Astrocyte (in vitro differentiated cells and primary cell): Measurements from ENCODE around the gene LGMN.

Source experiments
- EZH2 ChIP-seq: IDR thresholded peaks from 2 replicates; pipeline ENCODE4 v1.6.1; 2012; ENCODE audit warnings: mild to moderate bottlenecking, low read length, inconsistent platforms; ENCODE audit not compliant: insufficient read depth
- TF ChIP-seq, protein P1 (sequence below): IDR thresholded peaks from 2 replicates; pipeline ENCODE4 v1.5.1; 2011; ENCODE audit warnings: low read depth, mild to moderate bottlenecking, inconsistent platforms, low read length, moderate library complexity; ENCODE audit not compliant: insufficient read depth

DNA sequence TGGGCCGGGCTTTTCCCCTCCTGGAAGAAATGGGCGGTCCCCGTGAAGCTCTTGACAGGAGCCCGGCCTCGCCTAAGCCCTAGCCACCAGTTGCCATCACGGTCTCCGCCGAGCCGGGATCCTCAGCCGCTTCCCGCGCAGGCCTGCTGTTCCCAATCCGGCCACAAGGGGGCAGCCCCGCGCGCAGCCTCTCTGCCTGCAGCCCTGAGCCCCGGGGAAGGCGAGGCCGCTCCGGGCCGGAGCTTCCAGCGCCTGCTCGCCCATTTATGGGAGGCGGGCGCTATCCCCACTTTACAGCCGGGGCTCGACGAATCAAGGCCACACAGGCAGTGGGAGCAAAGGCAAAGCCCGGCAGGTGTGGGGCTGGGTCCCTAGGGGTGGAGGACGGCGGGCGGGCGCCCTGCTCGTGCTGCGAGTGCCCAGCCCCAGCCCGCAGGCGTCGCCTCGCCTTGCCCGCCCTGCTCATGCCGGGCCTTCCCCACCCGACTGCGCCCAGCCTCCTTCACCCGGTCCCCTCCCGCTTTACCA is 61.5 kb downstream of the LGMN start:
- TF ChIP-seq, protein P1, sequence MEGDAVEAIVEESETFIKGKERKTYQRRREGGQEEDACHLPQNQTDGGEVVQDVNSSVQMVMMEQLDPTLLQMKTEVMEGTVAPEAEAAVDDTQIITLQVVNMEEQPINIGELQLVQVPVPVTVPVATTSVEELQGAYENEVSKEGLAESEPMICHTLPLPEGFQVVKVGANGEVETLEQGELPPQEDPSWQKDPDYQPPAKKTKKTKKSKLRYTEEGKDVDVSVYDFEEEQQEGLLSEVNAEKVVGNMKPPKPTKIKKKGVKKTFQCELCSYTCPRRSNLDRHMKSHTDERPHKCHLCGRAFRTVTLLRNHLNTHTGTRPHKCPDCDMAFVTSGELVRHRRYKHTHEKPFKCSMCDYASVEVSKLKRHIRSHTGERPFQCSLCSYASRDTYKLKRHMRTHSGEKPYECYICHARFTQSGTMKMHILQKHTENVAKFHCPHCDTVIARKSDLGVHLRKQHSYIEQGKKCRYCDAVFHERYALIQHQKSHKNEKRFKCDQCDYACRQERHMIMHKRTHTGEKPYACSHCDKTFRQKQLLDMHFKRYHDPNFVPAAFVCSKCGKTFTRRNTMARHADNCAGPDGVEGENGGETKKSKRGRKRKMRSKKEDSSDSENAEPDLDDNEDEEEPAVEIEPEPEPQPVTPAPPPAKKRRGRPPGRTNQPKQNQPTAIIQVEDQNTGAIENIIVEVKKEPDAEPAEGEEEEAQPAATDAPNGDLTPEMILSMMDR: peak; percentile 41
- no peak for TF ChIP-seq EZH2
